Astrocyte of the spinal cord (primary cell): ENCODE results near the gene PCNX3.

ENCODE experiments used
- DNase-seq: peaks from one replicate; pipeline ENCODE4 v3.0.0; 2011; ENCODE audit warnings: low read depth, low spot score
- H3K4me3 ChIP-seq: 2 replicates; pipeline ENCODE4 v1.5.1; 2011; ENCODE audit warnings: low read depth, mild to moderate bottlenecking, low read length, moderate library complexity
- in situ Hi-C: cut with HindIII; loops from 2 replicates; pipeline ENCODE4 v1.10.0; 2017; ENCODE audit warnings: low sequenced_read_pairs
- TF ChIP-seq, protein P1 (sequence below): IDR thresholded peaks from 2 replicates; pipeline ENCODE4 v1.5.1; 2012; ENCODE audit warnings: low read depth, mild to moderate bottlenecking, low read length, inconsistent platforms

Gene PCNX3

GRCh38 chr11:65572356-65573051 lies 43.1 kb upstream of the PCNX3 start, which contains the start of gene FAM89B:
Gene FAM89B, plus strand, starts transcription at chr11:65572538. Its CDS starts 132 bp downstream, at chr11:65572670.
- peak within 1 kb of the TSS; percentile 69 for H3K4me3 ChIP-seq
- DNase-seq, result peak; percentile 85
- in situ Hi-C loops, result no loop called here
- TF ChIP-seq, protein P1, sequence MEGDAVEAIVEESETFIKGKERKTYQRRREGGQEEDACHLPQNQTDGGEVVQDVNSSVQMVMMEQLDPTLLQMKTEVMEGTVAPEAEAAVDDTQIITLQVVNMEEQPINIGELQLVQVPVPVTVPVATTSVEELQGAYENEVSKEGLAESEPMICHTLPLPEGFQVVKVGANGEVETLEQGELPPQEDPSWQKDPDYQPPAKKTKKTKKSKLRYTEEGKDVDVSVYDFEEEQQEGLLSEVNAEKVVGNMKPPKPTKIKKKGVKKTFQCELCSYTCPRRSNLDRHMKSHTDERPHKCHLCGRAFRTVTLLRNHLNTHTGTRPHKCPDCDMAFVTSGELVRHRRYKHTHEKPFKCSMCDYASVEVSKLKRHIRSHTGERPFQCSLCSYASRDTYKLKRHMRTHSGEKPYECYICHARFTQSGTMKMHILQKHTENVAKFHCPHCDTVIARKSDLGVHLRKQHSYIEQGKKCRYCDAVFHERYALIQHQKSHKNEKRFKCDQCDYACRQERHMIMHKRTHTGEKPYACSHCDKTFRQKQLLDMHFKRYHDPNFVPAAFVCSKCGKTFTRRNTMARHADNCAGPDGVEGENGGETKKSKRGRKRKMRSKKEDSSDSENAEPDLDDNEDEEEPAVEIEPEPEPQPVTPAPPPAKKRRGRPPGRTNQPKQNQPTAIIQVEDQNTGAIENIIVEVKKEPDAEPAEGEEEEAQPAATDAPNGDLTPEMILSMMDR, result no peak

GRCh38 chr11:65573391-65574079 lies 42.0 kb upstream of the PCNX3 start:
- TF ChIP-seq, protein P1, result no peak
- peak overlapping the region; percentile 69 for H3K4me3 ChIP-seq
- DNase-seq, result no peak
- in situ Hi-C loops, result no loop called here

GRCh38 chr11:65574109-65574810 lies 41.3 kb upstream of the PCNX3 start:
- DNase-seq, result peak; percentile 97
- TF ChIP-seq, protein P1, result peak; percentile 70
- in situ Hi-C loops, result no loop called here
- peak overlapping the region; percentile 69 for H3K4me3 ChIP-seq

DNA sequence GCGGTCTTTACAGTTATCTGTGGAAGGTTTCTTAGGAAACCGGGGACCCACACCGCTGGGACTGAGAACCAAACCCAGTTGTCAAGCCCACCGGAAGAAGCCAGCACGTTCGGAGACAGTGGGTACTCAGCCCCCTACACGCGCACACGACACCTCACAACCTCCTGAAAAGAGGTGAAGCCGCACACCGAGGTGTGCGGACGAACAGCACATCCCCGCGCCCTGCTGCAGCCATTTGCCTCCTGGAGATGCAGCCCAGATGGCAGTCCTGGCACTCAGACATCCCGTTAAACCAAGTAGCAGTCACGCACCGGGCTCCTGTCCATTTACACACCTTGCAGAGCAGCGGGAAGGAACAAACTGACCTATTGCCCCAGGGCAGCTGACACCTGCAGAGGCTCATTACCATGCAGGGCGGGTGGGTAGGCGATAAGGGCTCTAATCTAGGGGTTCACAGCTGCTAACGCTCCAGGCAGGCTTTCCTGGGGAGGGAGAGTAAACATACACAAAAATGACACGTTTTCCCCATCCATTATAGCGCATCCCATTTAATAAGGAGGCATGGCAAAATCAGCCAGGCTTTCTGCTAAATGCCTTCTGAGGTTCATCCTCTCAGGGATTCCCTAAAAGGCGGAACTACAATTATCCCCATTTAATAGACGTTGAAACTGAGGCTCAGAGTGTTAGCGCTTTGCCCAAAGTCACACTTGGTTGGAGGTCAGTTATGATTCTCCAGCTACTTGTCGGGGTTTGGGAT lies 40.6 kb upstream of the PCNX3 start:
- H3K4me3 ChIP-seq, result peak overlapping the region; percentile 51
- in situ Hi-C loops, result no loop called here
- TF ChIP-seq, protein P1, result no peak

GRCh38 chr11:65575568-65576231 lies 39.9 kb upstream of the PCNX3 start, which contains the start of gene EHBP1L1:
Gene EHBP1L1, plus strand, starts transcription at chr11:65576053. Its CDS starts 250 bp downstream, at chr11:65576303.
- peak; percentile 31 for DNase-seq
- in situ Hi-C loops, result no loop called here
- H3K4me3 ChIP-seq, result peak within 1 kb of the TSS; percentile 51
- TF ChIP-seq, protein P1, result no peak

More for the DNA sequence above, 40.6 kb upstream of the PCNX3 start:
- DNase-seq, result no peak
